GM23338 (cell line): Measurements from ENCODE around the gene MICA. TPM values are rescaled to one million over a fixed set of nuclear protein-coding genes. Genes with fewer than 3 reads are reported as not detected.

ENCODE experiments used
- ATAC-seq: fragments of 200-7000 bp; cut with Tn5 transposase; 3 replicates; pipeline ENCODE4 v1.9.1; 2020
- DNase-seq: peaks from one replicate; pipeline ENCODE4 v3.0.0-alpha.2; 2015; ENCODE audit warnings: low spot score
- H2AFZ ChIP-seq: fragments of 200-600 bp; sonication (generic); 2 replicates; pipeline ENCODE4 v1.8.0; 2016; ENCODE audit warnings: antibody characterized with exemption, mild to moderate bottlenecking, moderate library complexity
- H3F3A ChIP-seq: fragments of 200-600 bp; sonication (generic); replicated peaks from 2 replicates; pipeline ENCODE4 v1.8.0; 2017; ENCODE audit warnings: antibody characterized with exemption, mixed run types, low read depth
- H3K27ac ChIP-seq: fragments of 200-600 bp; sonication (generic); 2 replicates; pipeline ENCODE4 v1.6.1; 2016; ENCODE audit warnings: low read depth
- H3K27me3 ChIP-seq: fragments of 200-600 bp; sonication (generic); 2 replicates; pipeline ENCODE4 v1.8.0; 2016; ENCODE audit warnings: mild to moderate bottlenecking, mixed run types, moderate library complexity; ENCODE audit not compliant: insufficient read depth
- H3K36me3 ChIP-seq: fragments of 200-600 bp; sonication (generic); 2 replicates; pipeline ENCODE4 v1.8.0; 2016; ENCODE audit warnings: mild to moderate bottlenecking; ENCODE audit not compliant: insufficient read depth
- H3K4me1 ChIP-seq: fragments of 200-600 bp; sonication (generic); 2 replicates; pipeline ENCODE4 v1.8.0; 2016; ENCODE audit warnings: mild to moderate bottlenecking, moderate library complexity; ENCODE audit not compliant: insufficient read depth
- H3K4me2 ChIP-seq: fragments of 200-600 bp; sonication (generic); 2 replicates; pipeline ENCODE4 v1.7.1; 2017; ENCODE audit warnings: mixed run types
- H3K4me3 ChIP-seq: fragments of 200-600 bp; sonication (generic); 2 replicates; pipeline ENCODE4 v1.6.1; 2016; ENCODE audit warnings: mixed run types
- H3K79me2 ChIP-seq: fragments of 200-600 bp; sonication (generic); replicated peaks from 2 replicates; pipeline ENCODE4 v1.8.0; 2017; ENCODE audit warnings: mild to moderate bottlenecking; ENCODE audit not compliant: insufficient read depth
- H3K9me2 ChIP-seq: fragments of 200-600 bp; sonication (generic); 2 replicates; pipeline ENCODE4 v1.8.0; 2017; ENCODE audit not compliant: insufficient read depth
- H4K20me1 ChIP-seq: fragments of 200-600 bp; sonication (generic); replicated peaks from 2 replicates; pipeline ENCODE4 v1.8.0; 2017; ENCODE audit warnings: mild to moderate bottlenecking; ENCODE audit not compliant: insufficient read depth
- H3K27ac Mint-ChIP-seq: 2 replicates; pipeline ENCODE4 v1.8.0; 2020; ENCODE audit warnings: inconsistent platforms, mild to moderate bottlenecking, moderate library complexity, mixed read lengths
- H3K27me3 Mint-ChIP-seq: 3 replicates; pipeline ENCODE4 v1.8.0; 2022; ENCODE audit warnings: low read depth, mild to moderate bottlenecking, moderate library complexity, mixed read lengths, inconsistent platforms; ENCODE audit not compliant: insufficient read depth, poor library complexity
- H3K36me3 Mint-ChIP-seq: 3 replicates; pipeline ENCODE4 v1.8.0; 2021; ENCODE audit warnings: low read depth, mild to moderate bottlenecking, inconsistent platforms, moderate library complexity, mixed read lengths
- H3K4me1 Mint-ChIP-seq: 3 replicates; pipeline ENCODE4 v1.8.0; 2020; ENCODE audit warnings: mild to moderate bottlenecking, inconsistent platforms, mixed read lengths
- H3K4me3 Mint-ChIP-seq: 3 replicates; pipeline ENCODE4 v1.8.0; 2021; ENCODE audit warnings: moderate library complexity, mild to moderate bottlenecking, inconsistent platforms, mixed read lengths
- H3K9me3 Mint-ChIP-seq: 3 replicates; pipeline ENCODE4 v1.8.0; 2020; ENCODE audit warnings: moderate library complexity, mild to moderate bottlenecking, inconsistent platforms, mixed read lengths
- CREB1 ChIP-seq: fragments of 250-450 bp; sonication (Bioruptor Pico); IDR thresholded peaks from 2 replicates; pipeline ENCODE4 v1.5.0; 2020; ENCODE audit warnings: low read depth, mild to moderate bottlenecking, moderate library complexity
- CTCF ChIP-seq, 2 experiments: fragments of 200-600 bp in 1 of 2; sonication (generic) in 1 of 2; conservative IDR thresholded peaks; 2 replicates each; pipeline versions ENCODE4 v1.5.1 to v1.6.1; 2016 to 2017; ENCODE audit warnings: antibody characterized with exemption in 2 of 2, low read depth in 2 of 2, mild to moderate bottlenecking in 2 of 2, moderate library complexity in 1 of 2
- ETS1 ChIP-seq: IDR thresholded peaks from 2 replicates; pipeline ENCODE4 v1.6.1; 2016; ENCODE audit warnings: antibody characterized with exemption
- EZH2 ChIP-seq: fragments of 200-600 bp; sonication (generic); IDR thresholded peaks from one replicate; pipeline ENCODE4 v1.8.0; 2017; ENCODE audit warnings: antibody characterized with exemption, mild to moderate bottlenecking, low read depth; ENCODE audit not compliant: unreplicated experiment
- EZH2phosphoT487 ChIP-seq: fragments of 200-600 bp; sonication (generic); IDR thresholded peaks from one replicate; pipeline ENCODE4 v1.8.1; 2018; ENCODE audit warnings: antibody characterized with exemption; ENCODE audit not compliant: unreplicated experiment
- JUNB ChIP-seq: IDR thresholded peaks from one replicate; pipeline ENCODE4 v1.6.1; 2016; ENCODE audit warnings: antibody characterized with exemption; ENCODE audit not compliant: unreplicated experiment
- NANOG ChIP-seq: IDR thresholded peaks from 2 replicates; pipeline ENCODE4 v1.6.1; 2016; ENCODE audit warnings: antibody characterized with exemption, borderline replicate concordance
- POLR2AphosphoS5 ChIP-seq: IDR thresholded peaks from 2 replicates; pipeline ENCODE4 v1.6.1; 2016; ENCODE audit warnings: antibody characterized with exemption, low read depth
- REST ChIP-seq: IDR thresholded peaks from one replicate; pipeline ENCODE4 v1.6.1; 2018; ENCODE audit warnings: antibody characterized with exemption; ENCODE audit not compliant: unreplicated experiment
- STAT1 ChIP-seq: IDR thresholded peaks from one replicate; pipeline ENCODE4 v1.6.1; 2016; ENCODE audit warnings: antibody characterized with exemption; ENCODE audit not compliant: unreplicated experiment
- ZNF114 ChIP-seq: fragments of 250-450 bp; sonication (Bioruptor Pico); IDR thresholded peaks from 2 replicates; pipeline ENCODE4 v1.5.0; 2020; ENCODE audit warnings: mild to moderate bottlenecking, moderate library complexity
- ZNF331 ChIP-seq: fragments of 250-450 bp; sonication (Bioruptor Pico); IDR thresholded peaks from 2 replicates; pipeline ENCODE4 v1.5.0; 2020; ENCODE audit warnings: low read depth, mild to moderate bottlenecking, moderate library complexity
- ZNF462 ChIP-seq: fragments of 250-450 bp; sonication (Bioruptor Pico); IDR thresholded peaks from 2 replicates; pipeline ENCODE4 v1.5.0; 2020; ENCODE audit warnings: mild to moderate bottlenecking, moderate library complexity
- polyA plus RNA-seq: library from polyadenylated mRNA; unstranded; fragments of >200 nt; fragmentation: Nextera tagmentation; extraction: Ambion mirVana; gene quantifications from 2 replicates; pipeline ENCODE4 v1.2.1, GENCODE V29; 2016
- total RNA-seq: library from RNA; depleted of rRNA; stranded (reverse); fragments of >200 nt; shearing (Covaris generic); gene quantifications from 2 replicates; pipeline ENCODE4 v1.2.3, GENCODE V29; 2014

The MICA gene
- total and polyA plus RNA-seq, 2 experiments from 2014 or later = 13.4 to 22.7 TPM

GRCh38 chr6:31430449-31430848, 27.1 kb downstream of the MICA start:
- Mint-ChIP-seq H3K36me3 (peaks cover 6% of the 10 kb centered on the region), H3K4me1 (no peaks in the 10 kb centered on the region), H3K27ac (no peak overlapping the region), H3K27me3 (no peaks in the 10 kb centered on the region), H3K4me3 (no peak overlapping the region), H3K9me3 (peaks cover 12% of the 10 kb centered on the region)
- no peak overlapping the region for H3K4me2 ChIP-seq
- H3K27me3 ChIP-seq = no peaks in the 10 kb centered on the region
- H3K36me3 ChIP-seq = no peaks in the 10 kb centered on the region; the same call in 1 of the 2 replicates
- no peak overlapping the region for H2AFZ ChIP-seq
- ATAC-seq (no peak), DNase-seq (no peak)
- H3K4me1 ChIP-seq = no peaks in the 10 kb centered on the region
- H3K79me2 ChIP-seq = no peaks in the 10 kb centered on the region
- no peaks in the 10 kb centered on the region for H4K20me1 ChIP-seq
- no peak for TF ChIP-seq CREB1 (CRISPR knock-in tag)
- no peak for TF ChIP-seq STAT1
- no peak for TF ChIP-seq ZNF462
- TF ChIP-seq NANOG = no peak
- no peak for TF ChIP-seq ETS1
- no peak for TF ChIP-seq ZNF331
- no peak for TF ChIP-seq EZH2phosphoT487
- no peak for TF ChIP-seq JUNB
- TF ChIP-seq CTCF (conservative IDR thresholded peaks at IDR 0.05; ENCODE audit: low read depth in 2 of 2) = no peak
- no peak for TF ChIP-seq EZH2
- no peak for TF ChIP-seq REST
- no peak for TF ChIP-seq ZNF114
- TF ChIP-seq POLR2AphosphoS5 = no peak
- 0 out of 2 replicates have a peak, but pooled peaks cover 7% of the 10 kb centered on the region for H3K9me2 ChIP-seq
- no peak overlapping the region for H3K27ac ChIP-seq
- no peak overlapping the region for H3K4me3 ChIP-seq
- no peaks in the 10 kb centered on the region for H3F3A ChIP-seq
